MCF 10A (cell line): ENCODE data around the gene TMEM107. TPM values are rescaled to one million over a fixed set of nuclear protein-coding genes. Genes with fewer than 3 reads are reported as not detected.

Experiments
- BruUV-seq: library from RNA; stranded (reverse); fragments of 400-500 nt; replicated peaks from 2 replicates; lab custom pipeline; 2021; lab: Mats Ljungman, UMichigan
- CTCF ChIA-PET: fragments of 300-600 bp; sonication (Branson Sonifier 250); formaldehyde crosslinking; extraction: SDS; loops from one replicate; lab custom pipeline; 2021; ENCODE audit warnings: antibody characterized with exemption, inconsistent platforms; lab: Yijun Ruan, JAX
- POLR2A ChIA-PET: fragments of 300-600, 350-650 bp; sonication (Branson Sonifier 250); formaldehyde crosslinking; extraction: SDS; loops from one replicate; lab custom pipeline; 2020; ENCODE audit warnings: antibody characterized with exemption, inconsistent platforms; lab: Yijun Ruan, JAX
- DNase-seq: peaks from one replicate; pipeline ENCODE4 v3.0.0-alpha.2; 2018; ENCODE audit not compliant: unreplicated experiment
- H3K27ac Mint-ChIP-seq: one replicate; pipeline ENCODE4 v1.8.0; 2022; ENCODE audit warnings: mild to moderate bottlenecking, low read depth, mixed read lengths; ENCODE audit not compliant: unreplicated experiment
- H3K27me3 Mint-ChIP-seq: one replicate; pipeline ENCODE4 v1.8.0; 2022; ENCODE audit warnings: mixed read lengths; ENCODE audit not compliant: insufficient read depth, unreplicated experiment
- H3K36me3 Mint-ChIP-seq: one replicate; pipeline ENCODE4 v1.8.0; 2022; ENCODE audit warnings: mild to moderate bottlenecking, moderate library complexity, mixed read lengths; ENCODE audit not compliant: insufficient read depth, unreplicated experiment
- H3K4me1 Mint-ChIP-seq: one replicate; pipeline ENCODE4 v1.8.0; 2022; ENCODE audit warnings: mixed read lengths; ENCODE audit not compliant: insufficient read depth, unreplicated experiment
- H3K4me3 Mint-ChIP-seq: one replicate; pipeline ENCODE4 v1.8.0; 2022; ENCODE audit warnings: mild to moderate bottlenecking, moderate library complexity, mixed read lengths; ENCODE audit not compliant: unreplicated experiment
- H3K9me3 Mint-ChIP-seq: one replicate; pipeline ENCODE4 v1.8.0; 2022; ENCODE audit warnings: mixed read lengths; ENCODE audit not compliant: unreplicated experiment
- intact Hi-C: fragments of 100-400 bp; cut with micrococcal nuclease; formaldehyde crosslinking; loops from 2 replicates; pipeline ENCODE4 v1.14.1; 2022
- total RNA-seq: library from RNA; stranded (reverse); gene quantifications from 2 replicates; pipeline ENCODE4 v1.2.3, GENCODE V29; 2022
- TF ChIP-seq, protein P1 (sequence below): fragments of 200-600 bp; IDR thresholded peaks from one replicate; pipeline ENCODE4 v1.8.0; 2022; ENCODE audit warnings: antibody characterized with exemption, mild to moderate bottlenecking; ENCODE audit not compliant: unreplicated experiment

The TMEM107 gene
- total RNA-seq, 1 experiment from 2014 or later: 8.4 TPM

DNA sequence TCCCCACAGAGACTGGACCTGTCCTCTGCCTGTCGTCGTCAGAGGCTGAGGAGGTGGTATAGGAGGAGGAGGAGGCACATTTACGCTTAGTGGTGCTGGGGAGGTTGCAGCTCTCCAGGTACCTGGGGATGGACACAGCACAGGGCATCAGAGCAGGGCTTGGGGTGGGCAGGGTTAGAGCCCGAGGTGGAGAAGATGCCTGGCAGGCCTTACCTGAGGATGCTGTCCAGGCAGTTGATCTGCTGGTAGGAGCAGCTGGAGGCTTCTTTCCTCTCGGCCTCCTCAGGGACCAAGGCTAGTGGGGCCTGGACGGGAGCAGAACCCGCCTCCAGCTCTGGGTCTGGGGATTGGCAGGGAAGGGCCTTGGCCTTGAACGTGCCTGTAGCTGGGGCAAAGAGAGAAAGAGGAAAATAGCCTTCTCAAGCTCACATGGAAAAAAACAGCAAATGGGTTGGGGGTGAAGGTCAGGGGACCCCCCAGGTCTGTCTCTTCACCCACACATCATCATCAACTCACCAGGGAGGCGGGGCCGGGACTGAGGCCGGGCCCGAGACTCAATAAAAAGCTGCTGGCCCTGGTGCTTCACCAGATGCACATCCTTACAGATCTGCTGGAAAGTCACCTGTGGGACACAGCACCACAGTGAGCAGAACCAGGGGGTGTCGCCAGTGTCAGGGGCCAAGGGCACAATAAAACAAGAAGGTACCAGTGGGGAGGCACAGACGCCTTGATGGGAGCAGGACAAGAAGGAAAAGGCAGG, 29.6 kb downstream of the TMEM107 start:
- Mint-ChIP-seq H3K27me3 (no peaks in the 10 kb centered on the region), H3K27ac (peak overlapping the region; percentile 19), H3K4me3 (no peak overlapping the region), H3K36me3 (no peaks in the 10 kb centered on the region), H3K4me1 (peaks cover 21% of the 10 kb centered on the region), H3K9me3 (no peaks in the 10 kb centered on the region)
- POLR2A ChIA-PET: interaction anchor here (0.6 to 19.5 kb wide), 3 partner anchors 7 to 45 kb away, joined by 3 to 429 read pairs (median 429); partner anchors contain the start of gene PER1
- intact Hi-C loops: no loop called here
- TF ChIP-seq, protein P1, sequence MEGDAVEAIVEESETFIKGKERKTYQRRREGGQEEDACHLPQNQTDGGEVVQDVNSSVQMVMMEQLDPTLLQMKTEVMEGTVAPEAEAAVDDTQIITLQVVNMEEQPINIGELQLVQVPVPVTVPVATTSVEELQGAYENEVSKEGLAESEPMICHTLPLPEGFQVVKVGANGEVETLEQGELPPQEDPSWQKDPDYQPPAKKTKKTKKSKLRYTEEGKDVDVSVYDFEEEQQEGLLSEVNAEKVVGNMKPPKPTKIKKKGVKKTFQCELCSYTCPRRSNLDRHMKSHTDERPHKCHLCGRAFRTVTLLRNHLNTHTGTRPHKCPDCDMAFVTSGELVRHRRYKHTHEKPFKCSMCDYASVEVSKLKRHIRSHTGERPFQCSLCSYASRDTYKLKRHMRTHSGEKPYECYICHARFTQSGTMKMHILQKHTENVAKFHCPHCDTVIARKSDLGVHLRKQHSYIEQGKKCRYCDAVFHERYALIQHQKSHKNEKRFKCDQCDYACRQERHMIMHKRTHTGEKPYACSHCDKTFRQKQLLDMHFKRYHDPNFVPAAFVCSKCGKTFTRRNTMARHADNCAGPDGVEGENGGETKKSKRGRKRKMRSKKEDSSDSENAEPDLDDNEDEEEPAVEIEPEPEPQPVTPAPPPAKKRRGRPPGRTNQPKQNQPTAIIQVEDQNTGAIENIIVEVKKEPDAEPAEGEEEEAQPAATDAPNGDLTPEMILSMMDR: no peak
- BruUV-seq: no TSS peak
- DNase-seq: no peak
- CTCF ChIA-PET: interaction anchor here (0.5 to 1.7 kb wide), 5 partner anchors 12 to 84 kb away, joined by 3 to 6 read pairs (median 3); no protein-coding TSS in a partner anchor

DNA sequence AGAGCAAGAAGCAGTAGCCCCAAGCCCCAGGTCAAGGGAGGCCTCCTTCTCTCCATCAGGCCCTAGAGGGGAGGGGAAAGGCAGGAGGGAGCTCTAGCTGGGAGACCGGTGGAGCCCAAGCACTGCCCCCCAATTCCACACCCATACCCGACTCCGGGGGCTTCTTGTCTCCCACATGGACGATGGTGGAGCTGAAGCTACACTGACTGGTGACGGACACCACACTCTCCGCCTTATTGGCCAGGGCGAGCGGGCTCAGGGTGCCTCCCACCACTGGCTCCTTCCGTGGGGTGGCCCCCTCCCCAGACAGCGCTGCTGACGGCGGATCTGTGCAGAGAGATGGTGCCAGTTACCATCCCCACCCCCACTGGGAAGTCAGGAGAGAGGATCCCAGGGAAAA, 30.4 kb downstream of the TMEM107 start:
- Mint-ChIP-seq H3K4me1 (peaks cover 29% of the 10 kb centered on the region), H3K27ac (no peak overlapping the region), H3K36me3 (no peaks in the 10 kb centered on the region), H3K4me3 (peak overlapping the region; percentile 44), H3K9me3 (no peaks in the 10 kb centered on the region), H3K27me3 (no peaks in the 10 kb centered on the region)
- TF ChIP-seq, protein P1: no peak
- ChIA-PET POLR2A (interaction anchor here (1.3 to 19.5 kb wide), 3 partner anchors 8 to 26 kb away, joined by 3 to 429 read pairs (median 429); partner anchors contain the start of gene PER1), CTCF (interaction anchor here (0.5 to 1.7 kb wide), 2 partner anchors 13 to 85 kb away, joined by 3 to 6 read pairs; no protein-coding TSS in a partner anchor)
- no TSS peak for BruUV-seq
- intact Hi-C loops: no loop called here
- DNase-seq: no peak

DNA sequence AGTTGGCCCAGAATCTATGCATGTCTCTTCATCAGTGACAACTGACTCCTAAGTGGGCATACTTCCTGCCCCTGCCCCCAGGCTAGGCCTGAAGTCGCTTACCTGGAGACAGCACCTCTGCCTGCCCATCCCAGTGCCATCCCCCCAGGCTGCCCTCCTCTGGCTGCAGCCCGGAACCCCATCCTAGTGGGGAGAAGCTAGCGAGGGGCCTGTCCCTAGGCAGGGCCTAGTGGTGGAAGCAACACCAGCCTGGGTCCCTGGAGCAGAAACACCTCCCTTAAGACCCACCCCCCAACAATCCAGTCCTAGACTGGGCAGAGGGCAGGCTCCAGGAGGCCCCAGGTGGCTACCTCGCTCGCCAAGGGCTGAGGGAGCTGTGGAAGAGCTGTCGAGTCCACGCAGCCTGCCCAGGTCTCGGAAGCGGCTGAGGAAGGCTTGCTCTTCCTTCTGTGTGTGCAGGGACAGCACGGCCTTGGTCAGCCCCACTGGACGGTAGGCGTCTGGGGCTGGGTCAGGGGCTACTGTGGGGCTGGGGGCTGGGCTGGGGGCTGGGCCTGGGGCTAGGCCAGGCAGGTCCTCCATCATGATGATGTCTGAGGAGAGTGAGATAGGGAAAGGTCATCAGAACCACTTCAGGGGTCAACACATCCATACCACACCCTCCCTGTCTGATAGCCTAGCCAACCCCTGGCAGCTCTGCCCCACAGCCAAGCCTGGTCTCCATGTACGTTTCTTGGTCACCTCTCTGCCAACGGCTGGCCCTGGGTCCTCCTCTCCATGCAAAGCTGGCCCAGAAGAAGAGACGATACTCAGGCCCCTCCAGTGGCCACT, 31.6 kb downstream of the TMEM107 start:
- Mint-ChIP-seq H3K4me3 (no peak overlapping the region), H3K27ac (peak overlapping the region; percentile 35), H3K36me3 (no peaks in the 10 kb centered on the region), H3K9me3 (no peaks in the 10 kb centered on the region), H3K4me1 (peaks cover 17% of the 10 kb centered on the region), H3K27me3 (no peaks in the 10 kb centered on the region)
- ChIA-PET POLR2A (interaction anchor here (0.7 to 19.5 kb wide), 4 partner anchors 9 to 24 kb away, joined by 3 to 429 read pairs (median 4); partner anchors contain the start of genes PER1 and VAMP2), CTCF (interaction anchor here (1.7 kb wide), 1 partner anchor 14 kb away, joined by 6 read pairs; no protein-coding TSS in a partner anchor)
- TF ChIP-seq, protein P1: no peak
- intact Hi-C loops: no loop called here
- BruUV-seq: no TSS peak
- no peak for DNase-seq
